SU-DHL-6 (cell line): Measurements from ENCODE around the gene VTI1A.

Source experiments
- H2AFZ ChIP-seq: fragments of 200-600 bp; sonication (generic); 2 replicates; pipeline ENCODE4 v1.6.1; 2014; ENCODE audit warnings: low read depth, mild to moderate bottlenecking, moderate library complexity, mixed read lengths, antibody characterized with exemption, low read length; ENCODE audit not compliant: severe bottlenecking
- H3F3A ChIP-seq: fragments of 200-600 bp; shearing (Covaris generic); 2 replicates; pipeline ENCODE4 v1.6.0; 2016; ENCODE audit warnings: antibody characterized with exemption, mild to moderate bottlenecking; ENCODE audit not compliant: insufficient read depth
- H3K27ac ChIP-seq: fragments of 200-600 bp; sonication (generic); 2 replicates; pipeline ENCODE4 v1.5.1; 2016; ENCODE audit warnings: low read depth, mild to moderate bottlenecking, low read length, moderate library complexity, mixed read lengths
- H3K27me3 ChIP-seq: fragments of 200-600 bp; sonication (generic), shearing (Covaris generic); 2 replicates; pipeline ENCODE4 v1.6.0; 2014; ENCODE audit warnings: mild to moderate bottlenecking, low read length
- H3K36me3 ChIP-seq: fragments of 200-600 bp; sonication (generic); 2 replicates; pipeline ENCODE4 v1.6.1; 2014; ENCODE audit warnings: mild to moderate bottlenecking, low read length, mixed read lengths
- H3K4me2 ChIP-seq: fragments of 300-600, 200-600 bp; shearing (Covaris generic), sonication (generic); 2 replicates; pipeline ENCODE4 v1.6.0; 2014; ENCODE audit warnings: low read length, low read depth, mild to moderate bottlenecking; ENCODE audit not compliant: poor library complexity, severe bottlenecking
- H3K4me3 ChIP-seq: fragments of 200-600 bp; sonication (generic); 2 replicates; pipeline ENCODE4 v1.5.1; 2014; ENCODE audit warnings: antibody characterized with exemption, low read length, mild to moderate bottlenecking, mixed read lengths; ENCODE audit not compliant: insufficient read depth, poor library complexity, severe bottlenecking
- H3K79me2 ChIP-seq: fragments of 200-600 bp; sonication (generic); 2 replicates; pipeline ENCODE4 v1.6.1; 2014; ENCODE audit warnings: mild to moderate bottlenecking, low read length, moderate library complexity; ENCODE audit not compliant: insufficient read depth
- H3K9ac ChIP-seq: fragments of 200-600 bp; sonication (generic); 2 replicates; pipeline ENCODE4 v1.7.0; 2014; ENCODE audit warnings: mild to moderate bottlenecking, low read length
- H3K9me2 ChIP-seq: fragments of 200-600 bp; sonication (generic); replicated peaks from 2 replicates; pipeline ENCODE4 v1.6.1; 2014; ENCODE audit warnings: low read length; ENCODE audit not compliant: insufficient read depth
- H3K9me3 ChIP-seq: fragments of 200-600 bp; sonication (generic); 2 replicates; pipeline ENCODE4 v1.6.1; 2014; ENCODE audit warnings: low read length, mixed read lengths; ENCODE audit not compliant: insufficient read depth
- H4K20me1 ChIP-seq: fragments of 200-600 bp; sonication (generic); 2 replicates; pipeline ENCODE4 v1.6.1; 2014; ENCODE audit warnings: low read depth, mild to moderate bottlenecking, antibody characterized with exemption, low read length, moderate library complexity, mixed read lengths
- EZH2phosphoT487 ChIP-seq: fragments of 200-600 bp; sonication (generic), shearing (Covaris generic); conservative IDR thresholded peaks from 2 replicates; pipeline ENCODE4 v1.6.1; 2018; ENCODE audit warnings: mild to moderate bottlenecking, antibody characterized with exemption, low read length, moderate library complexity, mixed read lengths
- TF ChIP-seq, protein P1 (sequence below): fragments of 200-600 bp; sonication (generic); IDR thresholded peaks from one replicate; pipeline ENCODE4 v1.5.1; 2017; ENCODE audit warnings: antibody characterized with exemption, mild to moderate bottlenecking, low read length, moderate library complexity; ENCODE audit not compliant: insufficient read depth, poor library complexity, severe bottlenecking

The VTI1A gene

GRCh38 chr10:112794201-112794600, 347.2 kb downstream of the VTI1A start:
- no peak for TF ChIP-seq EZH2phosphoT487
- TF ChIP-seq, protein P1, sequence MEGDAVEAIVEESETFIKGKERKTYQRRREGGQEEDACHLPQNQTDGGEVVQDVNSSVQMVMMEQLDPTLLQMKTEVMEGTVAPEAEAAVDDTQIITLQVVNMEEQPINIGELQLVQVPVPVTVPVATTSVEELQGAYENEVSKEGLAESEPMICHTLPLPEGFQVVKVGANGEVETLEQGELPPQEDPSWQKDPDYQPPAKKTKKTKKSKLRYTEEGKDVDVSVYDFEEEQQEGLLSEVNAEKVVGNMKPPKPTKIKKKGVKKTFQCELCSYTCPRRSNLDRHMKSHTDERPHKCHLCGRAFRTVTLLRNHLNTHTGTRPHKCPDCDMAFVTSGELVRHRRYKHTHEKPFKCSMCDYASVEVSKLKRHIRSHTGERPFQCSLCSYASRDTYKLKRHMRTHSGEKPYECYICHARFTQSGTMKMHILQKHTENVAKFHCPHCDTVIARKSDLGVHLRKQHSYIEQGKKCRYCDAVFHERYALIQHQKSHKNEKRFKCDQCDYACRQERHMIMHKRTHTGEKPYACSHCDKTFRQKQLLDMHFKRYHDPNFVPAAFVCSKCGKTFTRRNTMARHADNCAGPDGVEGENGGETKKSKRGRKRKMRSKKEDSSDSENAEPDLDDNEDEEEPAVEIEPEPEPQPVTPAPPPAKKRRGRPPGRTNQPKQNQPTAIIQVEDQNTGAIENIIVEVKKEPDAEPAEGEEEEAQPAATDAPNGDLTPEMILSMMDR = no peak
- no peaks in the 10 kb centered on the region for H4K20me1 ChIP-seq
- H3K27me3 ChIP-seq = no peaks in the 10 kb centered on the region
- H2AFZ ChIP-seq = no peak overlapping the region
- H3K4me2 ChIP-seq = no peak overlapping the region
- H3K79me2 ChIP-seq = no peaks in the 10 kb centered on the region
- no peak overlapping the region for H3K27ac ChIP-seq
- no peaks in the 10 kb centered on the region for H3K36me3 ChIP-seq
- no peaks in the 10 kb centered on the region for H3K9me2 ChIP-seq
- H3F3A ChIP-seq = no peaks in the 10 kb centered on the region
- no peaks in the 10 kb centered on the region for H3K9me3 ChIP-seq
- H3K9ac ChIP-seq = no peak overlapping the region
- no peak overlapping the region for H3K4me3 ChIP-seq

DNA sequence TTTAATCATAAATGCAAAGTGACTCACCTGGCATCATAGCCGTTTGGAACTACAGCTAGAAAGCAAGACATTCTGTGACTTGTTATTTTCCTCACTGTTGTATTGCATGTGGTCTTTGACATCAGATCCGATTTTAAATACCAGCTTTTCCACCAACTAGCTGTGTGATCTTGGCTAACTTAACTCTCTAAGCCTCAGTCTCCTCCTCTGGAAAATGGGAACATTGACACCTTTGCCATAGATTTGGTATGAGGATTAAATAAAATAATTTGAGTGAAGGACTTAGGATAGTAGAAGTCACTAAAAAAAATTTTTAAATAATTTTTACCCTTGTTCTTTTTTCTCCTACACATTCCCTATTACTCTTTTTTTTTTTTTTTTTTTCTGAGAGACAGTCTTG, 348.1 kb downstream of the VTI1A start:
- no peaks in the 10 kb centered on the region for H3K36me3 ChIP-seq
- H3K79me2 ChIP-seq = no peaks in the 10 kb centered on the region
- H3K4me3 ChIP-seq = no peak overlapping the region
- TF ChIP-seq, protein P1 = no peak
- no peak for TF ChIP-seq EZH2phosphoT487
- no peak overlapping the region for H3K27ac ChIP-seq
- no peak overlapping the region for H2AFZ ChIP-seq
- no peaks in the 10 kb centered on the region for H4K20me1 ChIP-seq
- H3K9me3 ChIP-seq = no peaks in the 10 kb centered on the region
- no peak overlapping the region for H3K4me2 ChIP-seq
- H3K27me3 ChIP-seq = no peaks in the 10 kb centered on the region
- no peaks in the 10 kb centered on the region for H3F3A ChIP-seq
- H3K9ac ChIP-seq = no peak overlapping the region
- no peaks in the 10 kb centered on the region for H3K9me2 ChIP-seq

- H3K27ac ChIP-seq = no peak overlapping the region
- H3K9ac ChIP-seq = no peak overlapping the region
- H2AFZ ChIP-seq = no peak overlapping the region
- no peak overlapping the region for H3K4me2 ChIP-seq
- TF ChIP-seq EZH2phosphoT487 = no peak
- TF ChIP-seq, protein P1 = no peak
- no peak overlapping the region for H3K4me3 ChIP-seq
- H3K9me2 ChIP-seq = no peaks in the 10 kb centered on the region
- no peaks in the 10 kb centered on the region for H3F3A ChIP-seq
- H3K79me2 ChIP-seq = no peaks in the 10 kb centered on the region
- H3K27me3 ChIP-seq = no peaks in the 10 kb centered on the region
- H4K20me1 ChIP-seq = no peaks in the 10 kb centered on the region
- no peaks in the 10 kb centered on the region for H3K9me3 ChIP-seq
- H3K36me3 ChIP-seq = no peaks in the 10 kb centered on the region
Observed at GRCh38 chr10:112797197-112797596, 350.2 kb downstream of the VTI1A start.
